NCI-H345 treated with DMSO at 0.1 percent for 48 hours (cell line): ENCODE results near the gene NKTR.

ENCODE experiments used
- DNase-seq: peaks from one replicate; lab custom pipeline; 2025; ENCODE audit not compliant: unreplicated experiment; lab: John Stamatoyannopoulos, UW

The NKTR gene

DNA sequence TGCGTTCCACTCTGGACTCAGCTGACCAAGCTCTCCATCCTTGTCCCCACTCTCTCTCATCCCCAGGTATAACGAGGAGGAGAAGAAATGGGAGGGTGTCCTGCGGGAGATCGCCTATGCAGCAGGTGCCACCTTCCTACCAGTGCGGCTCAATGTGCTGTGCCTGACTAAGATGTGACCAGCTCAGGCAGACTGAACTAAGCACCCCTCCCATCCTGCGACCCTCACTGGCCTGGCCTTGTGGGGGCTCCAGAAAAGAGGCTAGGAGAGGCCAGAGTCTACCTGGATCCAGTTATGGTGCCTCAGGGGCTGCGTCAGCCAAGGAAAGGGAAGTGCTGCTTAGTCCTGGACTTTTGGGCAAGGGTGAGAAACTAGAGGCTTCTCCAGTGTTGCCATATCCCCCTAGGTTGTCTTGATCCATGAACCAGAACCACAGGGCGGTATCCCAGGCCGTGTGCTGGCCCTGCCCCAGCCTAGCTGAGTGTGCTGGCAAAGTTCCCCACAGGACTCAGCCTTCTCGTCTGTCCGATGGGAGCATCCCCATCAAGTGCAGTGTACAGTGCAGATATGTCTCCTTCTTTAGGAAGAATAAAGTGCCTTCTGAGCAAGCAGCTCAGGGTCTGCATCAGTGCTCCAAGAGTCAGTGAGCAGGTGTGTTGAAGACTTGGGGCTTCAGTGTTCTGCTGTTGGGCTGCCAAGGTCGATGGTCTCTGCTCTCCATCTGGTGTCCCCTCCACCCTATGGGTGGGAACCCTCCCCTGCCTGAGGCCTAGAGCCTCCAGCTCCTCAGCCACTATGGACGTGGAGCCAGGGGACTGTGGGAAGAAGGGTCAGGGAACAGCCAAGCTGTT is 91.6 kb downstream of the NKTR start:
- no peak for DNase-seq

DNA sequence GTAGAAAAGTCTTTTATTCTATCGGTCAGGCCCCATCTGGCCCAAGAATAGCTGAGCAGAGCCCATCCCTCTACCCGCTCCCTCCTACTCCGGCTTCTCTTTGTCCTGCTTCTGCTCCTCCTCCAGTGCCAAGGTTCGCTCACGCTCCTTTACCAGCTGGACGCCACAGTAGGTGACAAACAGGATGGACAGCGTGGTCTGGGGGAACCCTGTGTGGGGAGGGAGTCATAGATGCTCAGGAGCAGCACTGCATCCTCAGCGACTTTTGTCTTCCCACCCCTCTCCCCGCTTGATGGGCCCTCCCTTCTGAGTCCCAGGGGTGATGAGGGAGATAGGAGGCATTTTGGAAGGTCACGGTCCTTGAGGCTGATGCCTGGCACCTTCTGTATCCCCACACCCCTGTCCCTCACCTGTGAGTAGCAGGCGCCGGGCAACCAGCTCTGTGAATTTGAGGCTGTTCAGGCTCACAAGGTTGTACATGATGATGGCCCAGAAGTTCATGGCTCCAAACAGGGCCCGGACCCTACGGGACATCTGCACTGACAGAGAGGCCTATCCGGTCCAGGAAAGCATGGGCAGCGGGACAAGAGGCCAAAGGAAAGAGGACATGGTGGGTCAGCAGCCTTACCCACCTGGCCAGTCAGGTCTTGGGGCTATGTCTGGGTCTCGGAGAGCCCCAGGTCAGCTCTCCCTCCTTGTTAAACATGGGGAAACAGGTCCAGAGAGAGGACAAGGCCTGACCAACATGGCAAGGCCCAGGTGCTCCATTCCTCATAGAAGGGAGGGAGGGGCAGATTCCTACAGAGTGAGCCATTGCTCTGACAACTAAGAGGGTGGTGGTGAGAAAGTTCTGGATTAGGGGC is 92.4 kb downstream of the NKTR start:
- no peak for DNase-seq

DNA sequence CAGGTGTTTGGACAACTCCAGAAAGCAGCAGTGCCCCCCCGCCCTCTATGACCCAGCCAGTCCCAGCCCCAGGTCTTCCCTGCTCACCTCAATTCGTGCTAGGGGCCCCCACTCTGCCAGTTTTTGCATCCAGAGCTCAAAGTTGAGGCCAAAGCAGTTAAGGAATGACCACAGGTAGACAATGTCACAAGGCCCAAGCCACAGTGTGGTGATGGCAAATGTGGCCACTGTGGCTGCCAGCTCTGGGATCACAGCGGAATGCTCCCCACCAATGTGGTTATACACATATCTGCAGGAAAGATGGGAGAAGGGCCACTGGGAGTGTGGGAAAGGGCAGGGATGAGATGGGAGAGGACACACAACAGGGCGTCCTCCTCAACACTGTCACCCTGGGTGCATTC is 93.0 kb downstream of the NKTR start:
- no peak for DNase-seq

DNA sequence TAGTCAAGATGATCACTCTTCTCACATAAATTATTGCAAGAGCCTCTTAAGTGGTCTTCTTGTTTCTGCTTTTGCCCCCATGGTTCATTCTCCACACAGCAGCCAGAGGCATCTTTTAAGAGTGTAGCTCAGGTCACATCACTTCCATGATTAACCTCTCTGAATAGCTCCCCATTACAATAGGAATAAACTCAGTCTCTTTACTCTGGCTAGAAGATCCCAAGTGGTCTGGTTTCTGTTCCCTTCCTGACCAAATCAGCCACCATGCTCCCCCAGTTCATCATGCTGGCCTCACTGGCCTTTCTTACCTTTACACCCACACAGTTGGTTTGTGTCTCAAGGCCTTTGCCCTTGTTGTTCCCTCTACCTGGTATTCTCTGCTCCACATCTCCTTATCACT is 93.9 kb downstream of the NKTR start:
- DNase-seq: no peak

DNA sequence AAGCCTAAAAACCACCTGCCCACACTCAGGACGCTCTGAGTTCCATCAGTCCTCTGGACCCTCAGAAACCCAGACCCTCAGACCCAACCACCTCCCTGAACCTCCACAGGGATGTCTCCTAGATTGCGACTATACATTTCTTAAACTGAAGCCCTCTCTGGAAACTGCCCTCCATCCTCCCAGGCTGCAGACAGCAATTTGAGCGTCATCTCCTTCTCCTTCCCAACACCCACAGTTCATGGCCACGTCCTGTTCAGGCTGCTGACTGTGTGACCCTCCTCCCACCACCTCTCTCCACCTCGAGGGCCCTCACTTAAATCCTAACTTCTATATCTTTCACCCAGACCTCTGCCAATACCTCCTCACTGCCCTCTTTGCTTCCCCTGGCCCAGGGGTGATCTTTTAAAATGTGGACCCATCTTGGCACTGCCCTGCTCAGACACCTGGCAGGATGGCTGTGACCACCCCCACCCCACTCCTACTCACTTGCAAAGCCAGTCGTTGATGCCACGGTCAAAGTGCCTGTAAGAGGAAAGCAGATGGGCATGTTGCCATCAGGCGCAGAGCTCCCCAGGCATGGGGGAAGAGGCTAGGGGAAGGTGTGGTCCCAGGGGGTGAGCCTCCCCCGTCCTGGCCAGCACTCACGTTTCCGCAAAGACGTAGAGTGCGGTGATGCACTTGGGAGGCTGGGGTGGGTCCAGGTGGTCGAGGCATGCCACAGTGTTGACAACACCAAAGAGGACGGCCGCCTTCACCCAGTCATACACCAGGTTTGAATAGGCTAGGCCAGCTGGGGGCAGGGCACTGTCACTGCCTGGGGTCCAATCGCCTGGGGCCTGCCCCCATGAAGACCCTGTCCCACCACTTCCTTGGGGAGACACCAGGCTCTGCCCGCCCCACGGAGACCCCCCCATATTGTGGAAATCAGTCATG is 96.1 kb downstream of the NKTR start:
- no peak for DNase-seq

DNA sequence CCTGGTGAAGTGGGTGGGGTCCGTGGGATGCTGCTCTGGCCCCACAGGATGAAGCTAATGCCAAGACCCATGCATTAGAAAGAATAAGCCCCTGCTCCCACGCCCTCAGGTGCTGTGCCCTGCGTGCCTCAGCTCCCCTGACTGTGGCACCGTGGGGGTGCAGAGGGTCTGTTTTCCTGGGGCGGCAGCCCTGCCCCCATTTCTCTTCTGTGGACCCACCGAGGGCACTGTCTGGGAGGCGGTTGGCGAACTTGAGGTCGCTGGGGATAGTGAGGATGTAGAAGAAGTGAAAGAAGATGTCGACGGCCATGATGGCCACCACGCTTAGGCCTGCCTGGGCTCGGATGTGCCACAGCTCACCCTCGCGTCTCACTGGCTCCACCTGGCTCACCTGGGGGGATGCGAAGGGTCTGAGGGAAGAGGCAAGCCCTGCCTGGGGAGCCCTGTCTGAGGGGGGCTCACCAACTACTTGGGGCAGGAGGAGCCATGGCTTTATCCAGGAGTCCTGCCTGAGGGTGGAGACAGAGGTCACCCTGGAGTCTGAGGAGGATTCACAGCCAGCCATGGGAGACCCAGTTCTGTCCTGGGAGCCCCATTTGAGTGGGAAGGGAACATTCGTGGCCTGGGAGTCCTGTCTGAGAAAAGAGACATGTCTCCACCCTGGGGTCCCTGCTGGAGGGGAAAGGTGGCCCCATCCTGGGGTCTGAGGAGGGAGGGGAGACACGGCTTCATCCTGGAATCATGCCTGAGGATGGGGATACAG is 97.0 kb downstream of the NKTR start:
- no peak for DNase-seq
